Putamen (tissue), 1 donor: Measurements from ENCODE around the gene ZFAND2B.

Source experiments
- DNase-seq: peaks from one replicate; pipeline ENCODE4 v3.0.0-alpha.2; 2016; ENCODE audit warnings: low spot score

ZFAND2B gene

GRCh38 chr2:219220652-219221402 is 14.2 kb downstream of the ZFAND2B start:
- no peak for DNase-seq

GRCh38 chr2:219221957-219222518 is 15.5 kb downstream of the ZFAND2B start:
- DNase-seq, result no peak

GRCh38 chr2:219223831-219224610 is 17.4 kb downstream of the ZFAND2B start:
- no peak for DNase-seq

GRCh38 chr2:219225350-219225749 is 18.8 kb downstream of the ZFAND2B start:
- no peak for DNase-seq

- no peak for DNase-seq
Observed at GRCh38 chr2:219228041-219228910, 21.7 kb downstream of the ZFAND2B start.

- no peak for DNase-seq
Observed at GRCh38 chr2:219228911-219229304, 22.3 kb downstream of the ZFAND2B start.

- peak; percentile 99 for DNase-seq
Observed at GRCh38 chr2:219229305-219230058, 22.9 kb downstream of the ZFAND2B start, which contains the start of the genes ANKZF1 and ATG9A. Gene ANKZF1 (plus strand): TSS chr2:219229806. CDS start chr2:219230258, 452 bp downstream. Gene ATG9A (minus strand): TSS chr2:219229636. CDS start chr2:219228024, 1,612 bp downstream.

GRCh38 chr2:219230059-219230540 is 23.5 kb downstream of the ZFAND2B start:
- no peak for DNase-seq

- no peak for DNase-seq
Observed at GRCh38 chr2:219234331-219234730, 27.7 kb downstream of the ZFAND2B start.

GRCh38 chr2:219243291-219243761 is 36.7 kb downstream of the ZFAND2B start:
- no peak for DNase-seq

GRCh38 chr2:219244789-219245147 is 38.2 kb downstream of the ZFAND2B start:
- DNase-seq, result no peak

- peak; percentile 90 for DNase-seq
Observed at GRCh38 chr2:219245148-219245898, 38.7 kb downstream of the ZFAND2B start, which contains the start of the genes GLB1L and STK16. Gene GLB1L (minus strand): TSS chr2:219245444. CDS start chr2:219243573, 1,871 bp downstream. Gene STK16 (plus strand): TSS chr2:219245479. CDS start chr2:219246000, 521 bp downstream.

- no peak for DNase-seq
Observed at GRCh38 chr2:219245899-219246230, 39.3 kb downstream of the ZFAND2B start.

- no peak for DNase-seq
Observed at GRCh38 chr2:219246559-219246958, 40.0 kb downstream of the ZFAND2B start.

- DNase-seq, result no peak
Observed at GRCh38 chr2:219247678-219248642, 41.4 kb downstream of the ZFAND2B start.

- DNase-seq, result no peak
Observed at GRCh38 chr2:219248845-219249202, 42.2 kb downstream of the ZFAND2B start.

GRCh38 chr2:219249203-219249980 is 42.8 kb downstream of the ZFAND2B start:
- peak; percentile 62 for DNase-seq
